ENCODE data around the gene PLET1. TPM values are rescaled to one million over a fixed set of nuclear protein-coding genes. Genes with fewer than 3 reads are reported as not detected.

Gene PLET1
- total RNA-seq, 2 experiments from 2014 or later = not detected

- Mint-ChIP-seq H3K27me3 (no peaks in the 10 kb centered on the region), H3K36me3 (ENCODE audit: low read depth) (peaks cover 5% of the 10 kb centered on the region), H3K9me3 (ENCODE audit: low read depth) (peaks cover 5% of the 10 kb centered on the region), H3K4me1 (peaks cover 48% of the 10 kb centered on the region), H3K27ac (peak overlapping the region; percentile 47), H3K4me3 (no peak overlapping the region)
- ChIA-PET POLR2A (no interaction called here), CTCF (interaction anchor here (0.8 to 1.2 kb wide), 2 partner anchors 9 to 14 kb away, joined by 3 to 5 read pairs; no protein-coding TSS in a partner anchor)
- DNase-seq = no peak
- ATAC-seq = no peak
- intact Hi-C loops (cut with DNase I, micrococcal nuclease) = loop anchor here in 1 of 2 experiments (10.0 kb wide), 1 partner anchor 499 kb away; no protein-coding TSS in a partner anchor
Observed at GRCh38 chr11:112296044-112296443, 35.4 kb upstream of the PLET1 start.

- Mint-ChIP-seq H3K4me3 (no peak overlapping the region), H3K4me1 (peaks cover 54% of the 10 kb centered on the region), H3K36me3 (ENCODE audit: low read depth) (peaks cover 5% of the 10 kb centered on the region), H3K9me3 (ENCODE audit: low read depth) (peaks cover 5% of the 10 kb centered on the region), H3K27me3 (no peaks in the 10 kb centered on the region), H3K27ac (peak overlapping the region; percentile 25)
- intact Hi-C loops (cut with DNase I, micrococcal nuclease) = loop anchor here (5.0 to 10.0 kb wide), 2 partner anchors 242 to 500 kb away; no protein-coding TSS in a partner anchor
- ATAC-seq = no peak
- POLR2A ChIA-PET = no interaction called here
- CTCF ChIA-PET = interaction anchor here (1.1 to 1.8 kb wide), 3 partner anchors 10 to 260 kb away, joined by 3 to 17 read pairs (median 6); no protein-coding TSS in a partner anchor
- DNase-seq = no peak
Observed at GRCh38 chr11:112294688-112295340, 34.2 kb upstream of the PLET1 start.

GRCh38 chr11:112293614-112294013, 33.0 kb upstream of the PLET1 start:
- DNase-seq (no peak), ATAC-seq (no peak)
- Mint-ChIP-seq H3K4me3 (no peak overlapping the region), H3K4me1 (peaks cover 57% of the 10 kb centered on the region), H3K36me3 (ENCODE audit: low read depth) (peaks cover 5% of the 10 kb centered on the region), H3K27me3 (no peaks in the 10 kb centered on the region), H3K27ac (peak overlapping the region; percentile 6), H3K9me3 (ENCODE audit: low read depth) (peaks cover 5% of the 10 kb centered on the region)
- CTCF ChIA-PET = interaction anchor here (1.1 to 1.8 kb wide), 3 partner anchors 13 to 261 kb away, joined by 3 to 17 read pairs (median 6); no protein-coding TSS in a partner anchor
- intact Hi-C loops (cut with DNase I, micrococcal nuclease) = loop anchor here (5.0 to 10.0 kb wide), 2 partner anchors 244 to 501 kb away; no protein-coding TSS in a partner anchor
- POLR2A ChIA-PET = no interaction called here

GRCh38 chr11:112292785-112293407, 32.2 kb upstream of the PLET1 start:
- Mint-ChIP-seq H3K27me3 (no peaks in the 10 kb centered on the region), H3K27ac (no peak overlapping the region), H3K9me3 (ENCODE audit: low read depth) (peaks cover 5% of the 10 kb centered on the region), H3K36me3 (ENCODE audit: low read depth) (peaks cover 5% of the 10 kb centered on the region), H3K4me3 (no peak overlapping the region), H3K4me1 (peaks cover 50% of the 10 kb centered on the region)
- DNase-seq (no peak), ATAC-seq (no peak)
- ChIA-PET CTCF (interaction anchor here (1.3 to 1.8 kb wide), 2 partner anchors 12 to 161 kb away, joined by 3 to 17 read pairs; no protein-coding TSS in a partner anchor), POLR2A (no interaction called here)
- intact Hi-C loops (cut with DNase I, micrococcal nuclease) = loop anchor here (5.0 to 10.0 kb wide), 2 partner anchors 244 to 502 kb away; no protein-coding TSS in a partner anchor

GRCh38 chr11:112292188-112292587, 31.5 kb upstream of the PLET1 start:
- ChIA-PET POLR2A (no interaction called here), CTCF (interaction anchor here (1.4 to 1.6 kb wide), 3 partner anchors 12 to 263 kb away, joined by 3 to 4 read pairs (median 4); no protein-coding TSS in a partner anchor)
- H3K4me3 Mint-ChIP-seq = no peak overlapping the region
- intact Hi-C loops (cut with DNase I, micrococcal nuclease) = loop anchor here (5.0 to 10.0 kb wide), 2 partner anchors 245 to 503 kb away; no protein-coding TSS in a partner anchor
- H3K27me3 Mint-ChIP-seq = no peaks in the 10 kb centered on the region
- DNase-seq (no peak), ATAC-seq (no peak)
- peaks cover 43% of the 10 kb centered on the region for H3K4me1 Mint-ChIP-seq
- no peak overlapping the region for H3K27ac Mint-ChIP-seq
- peaks cover 5% of the 10 kb centered on the region for H3K36me3 Mint-ChIP-seq (ENCODE audit: low read depth)
- H3K9me3 Mint-ChIP-seq (ENCODE audit: low read depth) = peaks cover 5% of the 10 kb centered on the region

GRCh38 chr11:112291191-112291590, 30.5 kb upstream of the PLET1 start:
- Mint-ChIP-seq H3K4me3 (no peak overlapping the region), H3K27ac (no peak overlapping the region), H3K9me3 (ENCODE audit: low read depth) (peaks cover 5% of the 10 kb centered on the region), H3K4me1 (peaks cover 33% of the 10 kb centered on the region), H3K27me3 (no peaks in the 10 kb centered on the region), H3K36me3 (ENCODE audit: low read depth) (peaks cover 5% of the 10 kb centered on the region)
- DNase-seq (no peak), ATAC-seq (no peak)
- ChIA-PET CTCF (interaction anchor here (0.6 to 1.6 kb wide), 4 partner anchors 11 to 297 kb away, joined by 3 to 4 read pairs (median 4); no protein-coding TSS in a partner anchor), POLR2A (no interaction called here)
- intact Hi-C loops (cut with DNase I, micrococcal nuclease) = loop anchor here (5.0 to 10.0 kb wide), 2 partner anchors 246 to 504 kb away; no protein-coding TSS in a partner anchor

- H3K4me3 Mint-ChIP-seq = peak overlapping the region; percentile 69
- ATAC-seq = no peak
- H3K27ac Mint-ChIP-seq = peak overlapping the region; percentile 72
- ChIA-PET CTCF (interaction anchor here (1.5 kb wide), 1 partner anchor 10 kb away, joined by 3 read pairs; no protein-coding TSS in a partner anchor), POLR2A (no interaction called here)
- H3K4me1 Mint-ChIP-seq = peaks cover 29% of the 10 kb centered on the region
- peaks cover 5% of the 10 kb centered on the region for H3K36me3 Mint-ChIP-seq (ENCODE audit: low read depth)
- peaks cover 5% of the 10 kb centered on the region for H3K9me3 Mint-ChIP-seq (ENCODE audit: low read depth)
- intact Hi-C loops (cut with DNase I, micrococcal nuclease) = loop anchor here (1.0 to 10.0 kb wide), 6 partner anchors 164 to 999 kb away; no protein-coding TSS in a partner anchor
- no peak for DNase-seq
- no peaks in the 10 kb centered on the region for H3K27me3 Mint-ChIP-seq
Observed at GRCh38 chr11:112290493-112290850, 29.8 kb upstream of the PLET1 start.

GRCh38 chr11:112289588-112290492, 29.2 kb upstream of the PLET1 start:
- H3K4me3 Mint-ChIP-seq = peak overlapping the region; percentile 69
- H3K27me3 Mint-ChIP-seq = no peaks in the 10 kb centered on the region
- H3K36me3 Mint-ChIP-seq (ENCODE audit: low read depth) = peaks cover 5% of the 10 kb centered on the region
- intact Hi-C loops (cut with DNase I, micrococcal nuclease) = loop anchor here (1.0 to 10.0 kb wide), 10 partner anchors 164 to 1485 kb away; partner anchors contain the start of genes CLDN25 (in 1 of the 2), SDHD (in 1 of the 2), SIK2 (in 1 of the 2) and TIMM8B (in 1 of the 2)
- ATAC-seq = peak; percentile 92
- ChIA-PET POLR2A (no interaction called here), CTCF (interaction anchor here (1.1 to 3.5 kb wide), 4 partner anchors 10 to 1000 kb away, joined by 3 to 35 read pairs (median 9); no protein-coding TSS in a partner anchor)
- DNase-seq = peak; percentile 91
- H3K4me1 Mint-ChIP-seq = peaks cover 29% of the 10 kb centered on the region
- peak overlapping the region; percentile 82 for H3K27ac Mint-ChIP-seq
- H3K9me3 Mint-ChIP-seq (ENCODE audit: low read depth) = peaks cover 5% of the 10 kb centered on the region

GRCh38 chr11:112288021-112288420, 27.4 kb upstream of the PLET1 start:
- Mint-ChIP-seq H3K9me3 (ENCODE audit: low read depth) (peaks cover 5% of the 10 kb centered on the region), H3K4me1 (peaks cover 22% of the 10 kb centered on the region), H3K36me3 (ENCODE audit: low read depth) (peaks cover 5% of the 10 kb centered on the region), H3K4me3 (no peak overlapping the region), H3K27ac (no peak overlapping the region), H3K27me3 (no peaks in the 10 kb centered on the region)
- ChIA-PET POLR2A (no interaction called here), CTCF (interaction anchor here (0.6 to 10.3 kb wide), 9 partner anchors 8 to 301 kb away, joined by 3 to 191 read pairs (median 5); no protein-coding TSS in a partner anchor)
- no peak for ATAC-seq
- no peak for DNase-seq
- intact Hi-C loops (cut with DNase I, micrococcal nuclease) = loop anchor here (2.0 to 10.0 kb wide), 4 partner anchors 167 to 1487 kb away; partner anchors contain the start of genes CLDN25 (in 1 of the 2), SDHD (in 1 of the 2), SIK2 (in 1 of the 2) and TIMM8B (in 1 of the 2)

GRCh38 chr11:112285841-112286311, 25.2 kb upstream of the PLET1 start:
- H3K27ac Mint-ChIP-seq = no peak overlapping the region

More at GRCh38 chr11:112285841-112286311, 25.2 kb upstream of the PLET1 start:
- ChIA-PET POLR2A (no interaction called here), CTCF (interaction anchor here (0.6 to 10.3 kb wide), 3 partner anchors 58 to 497 kb away, joined by 3 to 191 read pairs (median 11); no protein-coding TSS in a partner anchor)
- Mint-ChIP-seq H3K4me3 (no peak overlapping the region), H3K9me3 (ENCODE audit: low read depth) (no peaks in the 10 kb centered on the region), H3K27me3 (no peaks in the 10 kb centered on the region), H3K4me1 (peaks cover 20% of the 10 kb centered on the region), H3K36me3 (ENCODE audit: low read depth) (no peaks in the 10 kb centered on the region)
- ATAC-seq = no peak
- intact Hi-C loops (cut with DNase I, micrococcal nuclease) = loop anchor here (10.0 kb wide), 3 partner anchors 201 to 1489 kb away; partner anchors contain the start of genes CLDN25 (in 1 of the 2), SDHD (in 1 of the 2), SIK2 (in 1 of the 2) and TIMM8B (in 1 of the 2)
- DNase-seq = no peak

Data from activated CD4-positive, alpha-beta T cell treated with anti-CD3 and anti-CD28 coated beads for 36 hours (primary cell).